Body of pancreas (tissue), 4 donors: Measurements from ENCODE around the gene ALPP.

Experiments
- POLR2A ChIP-seq, 3 donors: fragments of 450-650 bp; IDR thresholded peaks; one replicate each; pipeline ENCODE4 v1.6.1; 2016; ENCODE audit warnings: antibody characterized with exemption in 3 of 3, mild to moderate bottlenecking in 2 of 3
- TF ChIP-seq, protein P1 (sequence below), 7 experiments: fragments of 450-650 bp in 4 of 7; fragments of 200-600 bp in 3 of 7; sonication (generic) in 3 of 7; IDR thresholded peaks; one replicate each; pipeline ENCODE4 v1.5.1; 2016 to 2019; ENCODE audit warnings: antibody characterized with exemption in 7 of 7

- TF ChIP-seq POLR2A (IDR thresholded peaks at IDR 0.05), result no peak
- TF ChIP-seq, protein P1, sequence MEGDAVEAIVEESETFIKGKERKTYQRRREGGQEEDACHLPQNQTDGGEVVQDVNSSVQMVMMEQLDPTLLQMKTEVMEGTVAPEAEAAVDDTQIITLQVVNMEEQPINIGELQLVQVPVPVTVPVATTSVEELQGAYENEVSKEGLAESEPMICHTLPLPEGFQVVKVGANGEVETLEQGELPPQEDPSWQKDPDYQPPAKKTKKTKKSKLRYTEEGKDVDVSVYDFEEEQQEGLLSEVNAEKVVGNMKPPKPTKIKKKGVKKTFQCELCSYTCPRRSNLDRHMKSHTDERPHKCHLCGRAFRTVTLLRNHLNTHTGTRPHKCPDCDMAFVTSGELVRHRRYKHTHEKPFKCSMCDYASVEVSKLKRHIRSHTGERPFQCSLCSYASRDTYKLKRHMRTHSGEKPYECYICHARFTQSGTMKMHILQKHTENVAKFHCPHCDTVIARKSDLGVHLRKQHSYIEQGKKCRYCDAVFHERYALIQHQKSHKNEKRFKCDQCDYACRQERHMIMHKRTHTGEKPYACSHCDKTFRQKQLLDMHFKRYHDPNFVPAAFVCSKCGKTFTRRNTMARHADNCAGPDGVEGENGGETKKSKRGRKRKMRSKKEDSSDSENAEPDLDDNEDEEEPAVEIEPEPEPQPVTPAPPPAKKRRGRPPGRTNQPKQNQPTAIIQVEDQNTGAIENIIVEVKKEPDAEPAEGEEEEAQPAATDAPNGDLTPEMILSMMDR (IDR thresholded peaks at IDR 0.05), result no peak
Measured at GRCh38 chr2:232338759-232339106, 39.8 kb upstream of the ALPP start.
